NCI-H345 (cell line): ENCODE measurements around the gene NUCKS1.

Source experiments
- DNase-seq: peaks from one replicate; lab custom pipeline; 2025; lab: John Stamatoyannopoulos, UW

The NUCKS1 gene

DNA sequence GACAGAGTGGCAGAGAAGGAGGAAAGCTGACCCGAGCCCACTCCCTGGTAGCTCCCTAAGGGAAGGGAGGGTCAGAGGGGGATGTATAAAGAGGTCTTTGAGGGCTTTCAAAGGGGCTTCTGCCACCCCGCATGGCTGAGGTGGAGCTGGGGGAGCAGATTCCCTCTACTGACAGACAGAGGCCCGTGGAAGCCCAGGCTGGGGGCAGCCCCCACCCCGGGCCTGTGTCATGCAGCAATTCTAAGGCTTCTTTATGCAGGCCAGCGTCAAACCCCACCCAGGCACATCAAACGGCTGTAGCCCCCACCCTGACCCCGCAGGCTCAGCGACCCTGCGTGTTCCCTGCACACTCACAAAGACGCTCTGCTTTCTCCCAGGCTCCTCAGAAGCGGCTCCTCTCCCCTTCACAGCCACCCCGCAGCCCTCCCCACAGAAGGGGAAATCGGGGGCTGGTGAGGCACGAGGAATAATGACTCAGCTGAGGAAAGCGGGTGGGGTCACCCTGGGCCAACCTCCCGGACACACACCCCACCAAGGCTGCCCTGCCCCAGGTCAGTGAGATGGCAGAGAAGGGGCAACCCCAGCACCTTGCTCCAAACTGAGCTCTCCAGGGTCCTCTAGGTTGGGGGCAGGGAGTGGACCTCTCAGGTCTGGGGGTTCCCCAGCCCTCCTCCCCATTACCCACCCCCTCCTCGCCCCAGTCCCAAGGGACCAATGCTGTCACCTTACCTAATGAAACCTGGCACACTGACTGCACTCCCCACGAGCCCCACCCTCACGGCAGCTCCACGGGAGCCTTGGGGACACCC is 80.4 kb downstream of the NUCKS1 start:
- no peak for DNase-seq

DNA sequence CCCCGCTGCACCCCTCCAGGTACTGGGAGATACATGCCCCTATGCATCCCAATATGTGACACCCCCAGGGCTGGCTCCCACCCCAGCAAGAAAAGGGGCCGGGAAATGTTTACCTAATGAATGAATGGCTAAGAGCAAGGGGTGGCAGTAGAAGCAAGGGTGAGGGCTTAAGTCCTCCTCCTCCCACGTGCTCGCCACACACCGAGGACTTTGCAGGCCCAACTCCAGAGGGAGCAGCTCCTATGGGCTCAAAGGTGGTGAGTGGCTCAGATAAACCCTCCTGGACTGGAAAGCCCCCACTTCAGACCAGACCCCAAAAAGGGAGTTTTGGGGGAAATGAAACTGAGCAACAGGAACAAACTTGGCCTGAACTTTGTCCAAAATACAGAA is 81.0 kb downstream of the NUCKS1 start:
- no peak for DNase-seq

DNA sequence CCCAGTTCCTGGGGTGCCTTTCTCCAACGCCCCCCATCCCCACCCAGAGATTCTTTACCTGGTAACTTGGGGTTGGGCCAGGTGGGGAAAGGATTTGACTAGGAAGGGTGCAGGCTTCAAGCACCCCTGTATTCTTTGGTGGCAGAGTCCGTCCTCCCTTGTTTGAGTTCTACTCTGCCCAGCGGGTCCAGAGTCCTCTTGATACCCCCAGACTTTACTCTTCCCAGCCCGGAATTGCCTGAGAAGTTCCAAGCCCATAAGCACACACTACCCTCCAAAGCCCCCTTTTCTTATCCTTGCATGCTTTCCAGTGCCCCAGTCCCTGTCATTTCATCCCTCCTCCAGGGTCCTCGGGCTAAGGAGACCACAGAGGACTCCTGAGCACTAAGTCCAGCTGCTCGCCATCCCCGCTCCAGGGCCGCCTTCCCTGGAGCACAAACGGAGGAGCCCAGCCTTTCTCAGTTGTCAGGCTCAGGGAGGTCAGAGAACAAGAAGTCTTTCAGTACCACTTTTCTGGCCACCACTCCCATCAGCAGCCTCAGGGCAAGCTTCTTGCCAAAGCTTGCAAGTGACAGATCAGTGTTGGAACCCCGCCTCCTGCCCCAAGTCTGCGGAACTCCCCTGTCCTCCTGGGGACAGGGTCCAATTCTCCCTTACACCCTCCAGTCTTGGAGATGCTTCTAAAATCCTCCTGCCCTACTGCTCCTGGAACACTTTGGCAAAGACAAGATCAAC is 81.9 kb downstream of the NUCKS1 start:
- DNase-seq, result no peak

DNA sequence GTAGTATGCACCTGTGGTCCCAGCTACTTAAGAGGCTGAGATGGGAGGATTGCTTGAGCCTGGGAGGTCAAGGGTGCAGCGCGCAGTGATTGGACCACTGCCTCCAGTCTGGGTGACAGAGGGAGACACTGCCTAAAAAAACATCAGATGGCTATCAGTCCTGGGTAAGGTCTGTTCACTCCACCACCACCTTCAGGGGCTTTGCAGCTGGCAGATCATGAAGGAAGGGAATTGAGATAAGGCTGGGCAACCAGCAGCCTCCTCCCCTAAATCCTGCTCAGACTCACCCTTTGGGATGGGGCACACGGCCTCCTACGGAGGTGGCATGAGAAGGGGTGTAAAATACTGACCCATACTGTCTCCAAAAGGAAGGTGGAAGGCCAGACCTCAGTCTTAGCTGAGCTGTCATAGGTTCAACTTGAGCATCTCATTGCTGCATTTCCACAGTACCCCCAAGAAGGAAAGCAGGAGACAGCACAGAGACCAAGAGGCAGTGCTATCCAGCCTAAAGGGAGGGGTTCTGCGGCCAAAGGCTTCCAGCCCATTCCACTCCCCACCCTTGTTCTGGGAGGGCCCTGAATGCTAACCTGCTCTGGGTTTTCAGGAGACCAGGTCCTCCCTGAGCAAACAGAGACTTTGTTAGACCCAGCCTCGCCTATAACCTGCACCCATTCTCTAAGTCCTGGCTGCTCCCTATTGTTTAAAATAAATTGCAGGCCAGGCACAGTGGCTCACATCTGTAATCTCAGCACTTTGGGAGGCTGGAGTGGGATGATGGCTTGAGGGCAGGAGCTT is 83.4 kb downstream of the NUCKS1 start:
- DNase-seq, result no peak

DNA sequence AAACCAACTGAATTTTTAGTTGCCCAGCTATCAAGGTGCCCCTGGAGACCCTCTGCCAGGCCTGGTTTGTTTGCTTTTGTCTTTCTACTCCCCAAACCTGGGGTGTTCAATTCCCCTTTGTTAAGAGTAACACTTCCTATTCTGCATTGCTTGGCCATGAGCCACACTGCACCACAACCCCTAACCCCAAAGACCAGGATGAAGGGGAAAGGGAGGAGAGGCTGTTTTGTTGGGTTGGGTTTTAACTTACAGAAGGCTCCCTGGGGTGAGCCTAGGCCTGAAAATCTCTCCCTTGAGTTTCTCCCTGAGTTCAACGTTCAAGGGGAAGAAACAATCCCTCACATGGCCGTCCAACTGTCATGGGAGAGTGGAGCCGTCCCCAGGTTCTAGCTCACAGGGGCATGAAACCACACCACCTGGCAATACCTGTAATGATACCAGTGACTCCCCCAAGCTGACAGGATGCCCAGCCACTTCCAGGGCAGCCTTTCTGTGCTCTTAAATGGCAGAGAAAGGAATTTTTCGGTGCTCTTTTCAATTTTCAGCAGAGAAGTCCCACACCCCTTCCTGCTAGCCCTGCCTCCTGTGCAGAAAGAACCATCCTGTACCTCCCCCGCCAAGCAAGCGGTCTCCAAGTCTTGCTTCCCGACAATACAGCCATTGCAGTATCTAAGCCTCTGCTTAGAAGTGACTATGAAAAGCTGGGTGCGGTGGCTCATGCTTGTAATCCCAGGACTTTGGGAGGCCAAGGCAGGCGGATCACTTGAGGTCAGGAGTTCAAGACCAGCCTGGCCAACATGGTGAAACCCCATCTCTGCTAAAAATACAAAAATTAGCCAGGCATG is 84.6 kb downstream of the NUCKS1 start:
- DNase-seq, result no peak

DNA sequence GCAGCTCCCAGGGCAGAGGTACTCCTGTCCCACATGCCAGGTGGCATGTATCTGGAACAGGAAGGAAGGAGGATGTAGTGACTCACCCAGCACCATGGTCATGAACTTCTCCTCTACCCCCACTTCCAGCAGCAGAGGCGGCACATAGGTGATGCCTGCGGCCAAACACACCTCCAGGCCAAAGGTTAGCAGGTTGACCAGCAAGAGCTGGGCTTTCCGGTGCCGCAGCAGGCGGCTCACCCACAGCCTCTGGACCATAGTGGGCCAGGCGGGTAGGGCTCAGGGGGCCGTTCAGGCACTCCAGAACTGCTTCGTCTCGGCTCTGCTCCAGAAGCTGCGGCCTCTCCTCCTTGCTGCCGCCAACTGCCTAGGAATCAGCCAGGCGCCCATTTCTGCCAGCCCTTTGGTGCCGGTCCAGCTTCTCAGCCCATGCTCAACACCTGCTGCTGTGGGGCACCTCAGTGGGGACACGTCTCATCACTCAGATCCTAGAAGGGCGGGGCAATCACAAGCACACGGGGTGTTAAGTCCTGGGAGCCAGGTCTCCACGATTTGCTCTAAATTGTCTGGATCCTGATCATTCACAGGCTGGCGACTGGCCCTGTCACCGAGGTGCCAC is 85.5 kb downstream of the NUCKS1 start:
- DNase-seq, result no peak

DNA sequence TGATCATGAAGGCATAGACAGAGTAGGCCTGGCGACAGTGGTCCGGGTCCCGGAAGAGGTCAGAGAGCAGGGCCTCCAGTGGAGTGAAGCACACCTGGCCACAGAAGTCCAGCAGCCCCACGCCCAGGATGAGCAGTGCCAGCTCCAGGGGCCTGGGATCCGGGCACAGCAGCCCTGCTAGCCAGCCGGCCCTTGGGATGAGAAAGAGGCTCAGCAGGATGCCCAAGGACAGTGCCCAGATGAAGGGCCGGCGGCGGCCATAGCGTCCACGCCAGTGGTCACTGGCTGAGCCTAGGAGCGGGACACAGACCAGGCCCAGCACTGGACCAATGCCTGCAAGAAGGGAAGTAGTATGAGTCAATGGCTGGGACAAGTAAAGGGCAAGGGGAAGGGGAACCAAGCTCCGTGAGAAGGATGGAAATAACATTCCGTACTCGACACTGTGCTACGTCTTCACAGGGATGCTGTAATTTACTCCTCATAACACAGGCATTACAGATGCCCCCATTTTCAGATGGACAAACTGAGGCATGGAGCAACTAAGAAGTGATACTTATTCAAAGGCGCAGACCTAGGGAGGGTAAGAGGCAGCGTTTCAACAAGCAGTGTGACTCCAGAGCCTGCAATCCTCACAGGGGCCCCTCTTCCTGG is 86.6 kb downstream of the NUCKS1 start:
- DNase-seq, result no peak
